ENCODE results near the gene KCTD4. TPM values are rescaled to one million over a fixed set of nuclear protein-coding genes. Genes with fewer than 3 reads are reported as not detected.
"Not testable (repeated sequence)": the region's sequence is repeated elsewhere in the genome, so short reads cannot be mapped to it uniquely, and the experiment has no call there.

The KCTD4 gene
- total RNA-seq: not detected

- intact Hi-C loops (cut with micrococcal nuclease): no loop called here
- Mint-ChIP-seq H3K27ac (no peak within 1 kb of the TSS), H3K27me3 (no peaks in the 10 kb centered on the region), H3K36me3 (peaks cover 14% of the 10 kb centered on the region), H3K4me1 (ENCODE audit: low read depth) (peaks cover 16% of the 10 kb centered on the region), H3K9me3 (no peaks in the 10 kb centered on the region), H3K4me3 (no peak within 1 kb of the TSS)
- ChIA-PET POLR2A (no interaction called here), CTCF (no interaction called here)
- DNase-seq: no peak
Observed at GRCh38 chr13:45200701-45201232, at the start of gene KCTD4. Gene KCTD4, minus strand, starts transcription at chr13:45201045. Its CDS starts 6,478 bp downstream, at chr13:45194567.

- ChIA-PET CTCF (interaction anchor here (0.7 to 1.2 kb wide), 2 partner anchors 179 to 203 kb away, joined by 3 read pairs; no protein-coding TSS in a partner anchor), POLR2A (no interaction called here)
- Mint-ChIP-seq H3K27ac (no peak overlapping the region), H3K4me3 (no peak overlapping the region), H3K27me3 (no peaks in the 10 kb centered on the region), H3K36me3 (peaks cover 7% of the 10 kb centered on the region), H3K4me1 (ENCODE audit: low read depth) (no peaks in the 10 kb centered on the region), H3K9me3 (no peaks in the 10 kb centered on the region)
- intact Hi-C loops (cut with micrococcal nuclease): no loop called here
- no peak for DNase-seq
Observed at GRCh38 chr13:45249662-45250061, 48.8 kb upstream of the KCTD4 start.

- H3K27me3 Mint-ChIP-seq; H3K4me1 Mint-ChIP-seq (ENCODE audit: low read depth); POLR2A ChIA-PET; H3K27ac Mint-ChIP-seq; CTCF ChIA-PET; H3K9me3 Mint-ChIP-seq; H3K36me3 Mint-ChIP-seq; DNase-seq; H3K4me3 Mint-ChIP-seq; intact Hi-C loops (cut with micrococcal nuclease): not testable (repeated sequence)
Observed at GRCh38 chr13:45244736-45245135, 43.9 kb upstream of the KCTD4 start.

- H3K27me3 Mint-ChIP-seq: no peaks in the 10 kb centered on the region
- no peaks in the 10 kb centered on the region for H3K4me1 Mint-ChIP-seq (ENCODE audit: low read depth)
- ChIA-PET POLR2A (no interaction called here), CTCF (no interaction called here)
- DNase-seq: no peak
- no peaks in the 10 kb centered on the region for H3K36me3 Mint-ChIP-seq
- intact Hi-C loops (cut with micrococcal nuclease): no loop called here
- H3K4me3 Mint-ChIP-seq: no peak overlapping the region
- no peak overlapping the region for H3K27ac Mint-ChIP-seq
- H3K9me3 Mint-ChIP-seq: no peaks in the 10 kb centered on the region
Observed at GRCh38 chr13:45243077-45243476, 42.2 kb upstream of the KCTD4 start.

GRCh38 chr13:45242524-45242923 lies 41.7 kb upstream of the KCTD4 start:
- Mint-ChIP-seq H3K9me3 (no peaks in the 10 kb centered on the region), H3K4me1 (ENCODE audit: low read depth) (no peaks in the 10 kb centered on the region), H3K4me3 (no peak overlapping the region), H3K27ac (no peak overlapping the region), H3K36me3 (no peaks in the 10 kb centered on the region), H3K27me3 (no peaks in the 10 kb centered on the region)
- intact Hi-C loops (cut with micrococcal nuclease): no loop called here
- no peak for DNase-seq
- POLR2A ChIA-PET: no interaction called here
- CTCF ChIA-PET: no interaction called here

- ChIA-PET POLR2A (no interaction called here), CTCF (no interaction called here)
- no peak for DNase-seq
- intact Hi-C loops (cut with micrococcal nuclease): no loop called here
- Mint-ChIP-seq H3K4me3 (no peak overlapping the region), H3K27ac (no peak overlapping the region), H3K9me3 (no peaks in the 10 kb centered on the region), H3K36me3 (no peaks in the 10 kb centered on the region), H3K27me3 (no peaks in the 10 kb centered on the region), H3K4me1 (ENCODE audit: low read depth) (no peaks in the 10 kb centered on the region)
Observed at GRCh38 chr13:45242070-45242469, 41.2 kb upstream of the KCTD4 start.

GRCh38 chr13:45240143-45240542 lies 39.3 kb upstream of the KCTD4 start:
- Mint-ChIP-seq H3K4me1 (ENCODE audit: low read depth) (no peaks in the 10 kb centered on the region), H3K9me3 (no peaks in the 10 kb centered on the region), H3K27me3 (no peaks in the 10 kb centered on the region), H3K27ac (no peak overlapping the region), H3K36me3 (no peaks in the 10 kb centered on the region), H3K4me3 (no peak overlapping the region)
- ChIA-PET POLR2A (no interaction called here), CTCF (no interaction called here)
- intact Hi-C loops (cut with micrococcal nuclease): no loop called here
- no peak for DNase-seq

- H3K4me3 Mint-ChIP-seq: no peak overlapping the region
- H3K9me3 Mint-ChIP-seq: no peaks in the 10 kb centered on the region
- intact Hi-C loops (cut with micrococcal nuclease): no loop called here
Observed at GRCh38 chr13:45238945-45239795, 38.3 kb upstream of the KCTD4 start.

GRCh38 chr13:45232591-45232990 lies 31.7 kb upstream of the KCTD4 start:
- ChIA-PET CTCF (no interaction called here), POLR2A (no interaction called here)
- intact Hi-C loops (cut with micrococcal nuclease): no loop called here
- Mint-ChIP-seq H3K4me1 (ENCODE audit: low read depth) (peaks cover 9% of the 10 kb centered on the region), H3K4me3 (no peak overlapping the region), H3K27ac (no peak overlapping the region), H3K36me3 (peaks cover 3% of the 10 kb centered on the region), H3K9me3 (no peaks in the 10 kb centered on the region), H3K27me3 (no peaks in the 10 kb centered on the region)
- no peak for DNase-seq

More at GRCh38 chr13:45238945-45239795, 38.3 kb upstream of the KCTD4 start:
- H3K27me3 Mint-ChIP-seq: no peaks in the 10 kb centered on the region
- H3K4me1 Mint-ChIP-seq (ENCODE audit: low read depth): no peaks in the 10 kb centered on the region
- H3K27ac Mint-ChIP-seq: no peak overlapping the region
- ChIA-PET CTCF (no interaction called here), POLR2A (no interaction called here)
- H3K36me3 Mint-ChIP-seq: no peaks in the 10 kb centered on the region
- DNase-seq: no peak

GRCh38 chr13:45231722-45232121 lies 30.9 kb upstream of the KCTD4 start:
- CTCF ChIA-PET: no interaction called here
- POLR2A ChIA-PET: no interaction called here

GRCh38 chr13:45231305-45231704 lies 30.5 kb upstream of the KCTD4 start:
- H3K27ac Mint-ChIP-seq: no peak overlapping the region
- DNase-seq: no peak
- no peaks in the 10 kb centered on the region for H3K9me3 Mint-ChIP-seq
- intact Hi-C loops (cut with micrococcal nuclease): no loop called here
- CTCF ChIA-PET: no interaction called here
- peaks cover 3% of the 10 kb centered on the region for H3K36me3 Mint-ChIP-seq
- POLR2A ChIA-PET: no interaction called here
- peaks cover 9% of the 10 kb centered on the region for H3K4me1 Mint-ChIP-seq (ENCODE audit: low read depth)
- H3K27me3 Mint-ChIP-seq: no peaks in the 10 kb centered on the region
- no peak overlapping the region for H3K4me3 Mint-ChIP-seq

More at GRCh38 chr13:45231722-45232121, 30.9 kb upstream of the KCTD4 start:
- H3K4me3 Mint-ChIP-seq: no peak overlapping the region
- DNase-seq: no peak
- H3K9me3 Mint-ChIP-seq: no peaks in the 10 kb centered on the region
- H3K27me3 Mint-ChIP-seq: no peaks in the 10 kb centered on the region
- no peak overlapping the region for H3K27ac Mint-ChIP-seq
- intact Hi-C loops (cut with micrococcal nuclease): no loop called here
- peaks cover 9% of the 10 kb centered on the region for H3K4me1 Mint-ChIP-seq (ENCODE audit: low read depth)
- peaks cover 3% of the 10 kb centered on the region for H3K36me3 Mint-ChIP-seq

- peaks cover 16% of the 10 kb centered on the region for H3K4me1 Mint-ChIP-seq (ENCODE audit: low read depth)
- no peak overlapping the region for H3K4me3 Mint-ChIP-seq
- ChIA-PET POLR2A (no interaction called here), CTCF (interaction anchor here (1.6 kb wide), 1 partner anchor 55 kb away, joined by 3 read pairs; no protein-coding TSS in a partner anchor)
- intact Hi-C loops (cut with micrococcal nuclease): no loop called here
- H3K27me3 Mint-ChIP-seq: no peaks in the 10 kb centered on the region
- no peaks in the 10 kb centered on the region for H3K9me3 Mint-ChIP-seq
- no peak overlapping the region for H3K27ac Mint-ChIP-seq
- DNase-seq: no peak
- peaks cover 3% of the 10 kb centered on the region for H3K36me3 Mint-ChIP-seq
Observed at GRCh38 chr13:45229172-45229571, 28.3 kb upstream of the KCTD4 start.

- Mint-ChIP-seq H3K9me3 (no peaks in the 10 kb centered on the region), H3K27me3 (no peaks in the 10 kb centered on the region), H3K36me3 (peaks cover 3% of the 10 kb centered on the region), H3K27ac (no peak overlapping the region), H3K4me1 (ENCODE audit: low read depth) (peaks cover 16% of the 10 kb centered on the region), H3K4me3 (no peak overlapping the region)
- CTCF ChIA-PET: interaction anchor here (1.6 kb wide), 1 partner anchor 56 kb away, joined by 3 read pairs; no protein-coding TSS in a partner anchor
- intact Hi-C loops (cut with micrococcal nuclease): no loop called here
- DNase-seq: no peak
- POLR2A ChIA-PET: no interaction called here
Observed at GRCh38 chr13:45228002-45228401, 27.2 kb upstream of the KCTD4 start.
